Fibroblast of the aortic adventitia (primary cell): Measurements from ENCODE around the gene INPP5D. TPM values are rescaled to one million over a fixed set of nuclear protein-coding genes. Genes with fewer than 3 reads are reported as not detected.
"Not testable (repeated sequence)": the region's sequence is repeated elsewhere in the genome, so short reads cannot be mapped to it uniquely, and the experiment has no call there.

Experiments
- DNase-seq: peaks from one replicate; pipeline ENCODE4 v3.0.0-alpha.2; 2010; ENCODE audit warnings: low read depth
- H3K4me3 ChIP-seq: 2 replicates; pipeline ENCODE4 v1.5.1; 2011; ENCODE audit warnings: low read depth, mild to moderate bottlenecking, control low read depth, low read length, moderate library complexity
- CTCF ChIP-seq: IDR thresholded peaks from 2 replicates; pipeline ENCODE4 v1.5.1; 2011; ENCODE audit warnings: mild to moderate bottlenecking, low read length, control low read depth, inconsistent platforms; ENCODE audit not compliant: insufficient read depth
- total RNA-seq: library from RNA; depleted of rRNA; stranded (reverse); fragments of >200 nt; gene quantifications from 2 replicates; pipeline ENCODE4 v1.2.3, GENCODE V29; 2012; ENCODE audit warnings: low replicate concordance

The INPP5D gene
- total RNA-seq, 1 donor = 0.54 TPM

- no peak for TF ChIP-seq CTCF
- no peak overlapping the region for H3K4me3 ChIP-seq
- no peak for DNase-seq
Observed at GRCh38 chr2:233199870-233200269, 139.7 kb downstream of the INPP5D start.

GRCh38 chr2:233200790-233201189, 140.6 kb downstream of the INPP5D start:
- not testable (repeated sequence) for H3K4me3 ChIP-seq, DNase-seq

GRCh38 chr2:233201258-233202013, 141.3 kb downstream of the INPP5D start:
- H3K4me3 ChIP-seq = no peak overlapping the region
- no peak for TF ChIP-seq CTCF
- no peak for DNase-seq

GRCh38 chr2:233202531-233202944, 142.4 kb downstream of the INPP5D start:
- no peak for DNase-seq
- TF ChIP-seq CTCF = no peak
- H3K4me3 ChIP-seq = no peak overlapping the region

GRCh38 chr2:233203060-233203459, 142.9 kb downstream of the INPP5D start:
- TF ChIP-seq CTCF = no peak
- H3K4me3 ChIP-seq = no peak overlapping the region
- DNase-seq = no peak

- DNase-seq = no peak
- no peak overlapping the region for H3K4me3 ChIP-seq
- TF ChIP-seq CTCF = no peak
Observed at GRCh38 chr2:233204286-233204936, 144.3 kb downstream of the INPP5D start.

GRCh38 chr2:233208382-233209116, 148.4 kb downstream of the INPP5D start:
- TF ChIP-seq CTCF = no peak
- no peak overlapping the region for H3K4me3 ChIP-seq
- no peak for DNase-seq
